Measurements from ENCODE around the gene FOXD1.
"Not testable (repeated sequence)": the region's sequence is repeated elsewhere in the genome, so short reads cannot be mapped to it uniquely, and the experiment has no call there.

The FOXD1 gene

DNA sequence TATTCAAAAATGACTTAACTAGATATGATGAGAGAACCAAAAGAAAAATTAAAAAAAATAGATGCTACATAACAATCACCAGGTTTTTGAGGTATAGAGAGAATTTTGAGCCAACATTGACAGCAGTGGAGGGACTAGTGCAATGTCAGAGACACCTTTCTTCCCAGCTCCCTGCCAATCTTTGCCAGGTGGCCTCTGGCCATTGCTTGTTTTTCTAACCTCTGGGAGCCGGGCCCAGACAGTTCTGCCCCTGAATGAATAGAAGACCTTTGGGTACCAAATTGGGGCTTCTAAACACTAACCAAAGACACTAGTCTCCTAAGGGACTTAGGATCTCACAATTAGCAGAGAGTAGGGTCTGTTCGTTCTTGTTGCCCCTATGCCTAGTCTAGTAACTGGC, 33.4 kb downstream of the FOXD1 start:
- no peak for DNase-seq

DNA sequence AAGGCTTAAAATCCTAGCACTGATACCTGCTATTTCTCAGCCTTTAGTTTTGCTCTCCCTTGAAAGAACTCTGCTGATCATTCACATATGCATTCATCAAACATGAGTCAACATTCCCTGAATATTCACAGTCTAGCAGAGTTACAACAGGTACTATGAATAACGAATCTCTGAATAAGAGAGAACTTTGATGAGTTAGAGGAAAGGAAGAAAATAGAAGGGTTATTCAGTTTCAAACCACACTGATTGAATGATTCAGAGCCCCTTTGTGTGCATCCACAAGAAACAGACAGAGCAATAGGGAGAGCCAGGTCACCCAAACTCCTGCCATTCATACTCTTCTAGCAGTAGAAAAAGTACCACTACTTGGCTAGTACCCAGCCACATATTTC, 36.0 kb downstream of the FOXD1 start:
- DNase-seq, result no peak

DNA sequence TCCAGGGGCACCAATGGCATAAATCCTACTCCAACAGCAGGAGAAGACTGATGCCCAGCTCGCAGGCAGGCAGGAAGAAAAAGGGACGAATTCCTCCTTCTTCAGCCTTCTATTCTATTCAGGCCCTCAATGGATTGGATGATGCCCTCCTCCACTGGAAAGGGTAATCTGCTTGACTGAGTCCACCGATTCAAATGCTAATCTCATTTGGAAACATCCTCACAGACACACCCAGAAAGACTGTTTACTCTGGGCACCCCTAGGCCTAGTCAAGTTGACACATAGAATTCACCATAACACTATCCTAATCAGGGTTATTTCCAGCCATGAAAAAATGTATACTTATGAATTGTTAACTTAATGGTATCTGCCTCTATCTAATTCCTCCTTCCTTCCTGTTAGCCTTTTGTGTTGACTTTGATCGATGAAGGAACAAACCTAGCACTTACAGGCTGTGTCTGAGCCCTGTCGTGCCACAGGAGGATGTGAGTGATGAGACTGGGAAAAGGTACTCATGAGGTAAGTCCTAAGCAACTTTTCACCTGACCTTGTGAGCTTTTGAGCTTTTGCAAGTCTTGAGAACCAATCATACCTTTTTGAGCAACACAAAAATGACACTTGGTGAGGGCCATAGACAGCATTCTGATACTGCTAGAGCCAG, 36.5 kb downstream of the FOXD1 start:
- DNase-seq, result no peak

DNA sequence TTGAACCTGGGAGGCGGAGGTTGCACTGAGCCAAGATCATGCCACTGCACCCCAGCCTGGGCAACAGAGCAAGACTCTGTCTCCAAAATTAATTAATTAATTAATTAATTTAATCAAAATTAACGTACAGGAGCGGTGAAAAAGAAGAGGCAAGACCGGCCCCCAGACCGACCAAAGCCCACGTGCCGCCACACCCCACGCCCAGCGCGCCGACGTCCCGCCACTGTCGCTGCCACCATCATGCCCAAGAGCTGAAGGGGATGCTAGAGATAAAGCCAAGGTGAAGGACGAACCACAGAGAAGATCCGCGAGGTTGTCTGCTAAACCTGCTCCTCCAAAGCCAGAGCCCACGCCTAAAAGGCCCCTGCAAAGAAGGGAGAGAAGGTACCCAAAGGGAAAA, 38.6 kb downstream of the FOXD1 start:
- DNase-seq, result not testable (repeated sequence)

DNA sequence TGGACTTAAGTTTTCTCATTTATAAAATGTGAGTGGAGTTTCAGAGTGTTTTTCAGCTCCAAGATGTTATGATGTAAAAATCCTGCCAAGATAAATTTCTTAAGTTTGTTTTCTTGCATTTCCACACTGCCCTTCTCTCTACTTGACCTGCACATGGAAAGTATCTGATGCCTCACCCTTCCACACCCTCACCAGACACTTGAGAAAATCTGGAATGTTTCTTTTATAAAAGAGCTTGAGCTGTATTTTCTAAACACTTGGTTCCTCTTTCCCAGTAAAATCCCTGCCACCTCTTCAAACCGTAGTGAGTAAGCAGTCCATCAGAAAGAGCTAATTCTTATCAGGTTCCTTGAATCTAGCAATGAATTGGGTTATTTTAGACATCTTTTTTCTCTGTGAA, 42.9 kb downstream of the FOXD1 start:
- no peak for DNase-seq

DNA sequence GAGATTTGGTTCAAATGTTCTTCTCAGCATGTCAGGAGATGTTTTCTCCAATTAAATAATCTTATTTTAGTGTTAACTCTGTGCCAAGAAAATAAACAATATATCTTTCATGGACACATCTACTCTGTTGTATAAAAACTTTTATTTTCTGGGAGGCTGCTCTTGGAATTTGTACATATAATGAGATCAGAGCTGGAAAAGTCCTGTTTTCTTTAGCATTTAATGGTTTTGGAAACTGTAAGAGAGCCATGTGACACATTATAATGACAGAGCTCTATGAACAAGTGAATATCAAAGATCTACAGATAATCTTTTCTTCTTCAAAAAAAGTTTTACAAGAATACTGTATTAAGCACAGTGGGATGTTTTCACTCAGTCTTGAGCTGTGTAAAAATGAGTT, 48.8 kb downstream of the FOXD1 start:
- DNase-seq, result no peak
